ENCODE data around the gene FOXN1.

FOXN1 gene

DNA sequence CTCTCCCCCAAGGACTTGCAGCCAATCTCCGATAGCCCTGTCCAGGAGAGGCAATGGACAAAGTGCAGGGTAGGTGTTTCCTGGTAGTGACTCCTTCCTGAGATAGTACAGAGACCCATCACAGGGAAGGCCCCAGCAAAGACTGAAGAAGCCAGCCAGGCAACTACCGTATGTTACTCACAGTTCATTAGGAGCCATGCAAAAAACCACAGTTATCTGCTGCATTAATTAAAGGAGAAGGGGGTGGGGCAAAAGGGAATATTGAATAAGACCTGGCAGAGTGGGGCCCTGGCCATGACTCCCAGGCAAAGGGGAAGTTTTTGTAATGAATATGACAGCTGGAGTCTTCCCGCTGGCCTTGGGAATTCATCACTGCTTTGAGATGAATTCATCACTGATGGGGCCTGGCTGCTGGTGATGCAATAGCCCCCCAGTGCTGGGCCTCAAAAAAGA lies 35.2 kb upstream of the FOXN1 start:
- H3K27me3 ChIP-seq (ENCODE audit: control insufficient read depth, insufficient read depth, low read length), result peaks cover 78% of the 10 kb centered on the region

DNA sequence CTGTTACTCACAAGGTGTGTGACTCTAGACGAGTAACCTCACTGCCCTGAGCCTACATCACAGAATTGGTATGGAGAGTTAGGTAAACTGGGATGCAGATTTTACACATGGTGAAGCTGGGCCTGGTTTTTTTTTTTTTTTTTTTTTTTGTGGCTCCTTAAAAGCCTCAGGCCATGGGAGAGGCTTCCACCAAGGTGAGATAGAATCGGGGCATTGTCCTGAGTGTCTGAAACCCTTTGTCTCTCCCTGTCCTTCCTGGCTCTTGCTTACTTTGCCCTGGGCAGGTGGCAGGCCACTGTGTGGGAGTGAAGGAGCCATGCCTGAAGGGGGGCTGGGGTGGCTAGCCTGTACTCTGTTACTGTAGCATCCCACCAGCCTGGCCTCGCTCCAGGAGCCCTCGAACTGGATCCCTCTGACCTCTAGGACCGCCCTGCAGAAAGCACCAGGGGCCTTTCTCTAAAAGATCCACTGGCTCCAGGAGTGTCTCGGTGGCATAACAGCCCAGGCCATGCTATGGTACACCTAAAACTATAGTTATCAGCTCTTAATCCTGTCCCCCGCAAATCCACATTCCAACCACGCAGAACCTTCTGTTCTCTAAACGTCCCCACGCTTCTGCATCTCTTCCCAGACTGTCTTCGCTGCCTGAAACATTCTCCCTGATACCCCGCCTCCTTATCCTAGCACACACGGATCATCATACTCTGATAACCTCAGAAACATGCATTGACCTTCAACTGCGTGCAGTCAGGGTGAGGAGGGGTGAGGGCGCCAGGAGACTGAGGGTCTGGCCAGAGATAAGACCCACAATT lies 34.4 kb upstream of the FOXN1 start:
- Histone ChIP-seq H3K4me1 (ENCODE audit: control insufficient read depth, insufficient read depth, low read length) (no peaks in the 10 kb centered on the region), H3K9me3 (replicated peaks; ENCODE audit: low read length) (no peaks in the 10 kb centered on the region), H3K36me3 (ENCODE audit: insufficient read depth, low read length) (no peaks in the 10 kb centered on the region), H3K4me2 (ENCODE audit: low read length) (no peak overlapping the region), H3K4me3 (ENCODE audit: low read length) (no peak overlapping the region), H3K9ac (ENCODE audit: low read depth, low read length) (no peak overlapping the region), H3K27me3 (ENCODE audit: control insufficient read depth, insufficient read depth, low read length) (peaks cover 78% of the 10 kb centered on the region)

More for the DNA sequence above, 35.2 kb upstream of the FOXN1 start:
- no peak overlapping the region for H3K4me3 ChIP-seq (ENCODE audit: low read length)
- no peak overlapping the region for H3K9ac ChIP-seq (ENCODE audit: low read depth, low read length)
- no peaks in the 10 kb centered on the region for H3K9me3 ChIP-seq (replicated peaks; ENCODE audit: low read length)
- no peaks in the 10 kb centered on the region for H3K36me3 ChIP-seq (ENCODE audit: insufficient read depth, low read length)
- no peaks in the 10 kb centered on the region for H3K4me1 ChIP-seq (ENCODE audit: control insufficient read depth, insufficient read depth, low read length)
- no peak overlapping the region for H3K4me2 ChIP-seq (ENCODE audit: low read length)

DNA sequence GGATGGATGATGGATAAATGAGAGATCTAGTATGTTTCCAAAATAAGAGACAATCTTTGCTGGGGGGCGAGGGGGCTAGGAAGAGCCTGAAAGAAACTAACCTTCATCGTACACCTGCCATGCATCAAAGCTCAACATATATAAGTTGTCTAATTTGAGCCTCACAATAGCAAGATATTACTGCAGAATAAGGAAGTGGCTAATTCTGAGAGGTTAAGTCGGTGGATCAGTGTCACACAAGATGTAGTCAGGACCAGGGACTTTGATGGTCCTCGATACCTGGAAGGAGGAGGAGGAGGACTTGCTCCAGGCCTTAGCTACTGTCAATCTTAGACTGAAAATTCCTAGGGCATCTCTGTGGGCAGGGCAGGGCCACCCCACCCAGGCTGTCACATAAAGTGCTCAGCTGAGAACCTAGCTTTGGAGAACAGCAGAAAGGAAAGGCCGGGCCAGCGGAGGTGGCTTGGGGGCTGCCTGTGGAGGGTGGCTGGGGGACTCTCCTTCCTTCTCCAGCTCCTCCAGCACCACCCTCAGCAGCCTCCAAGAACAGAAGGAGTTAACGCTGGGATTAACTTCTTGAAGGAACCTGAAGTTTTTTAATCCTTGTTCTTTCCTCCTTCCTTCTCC lies 33.2 kb upstream of the FOXN1 start:
- H3K9ac ChIP-seq (ENCODE audit: low read depth, low read length), result no peak overlapping the region
- H3K27me3 ChIP-seq (ENCODE audit: control insufficient read depth, insufficient read depth, low read length), result peaks cover 73% of the 10 kb centered on the region
- H3K4me2 ChIP-seq (ENCODE audit: low read length), result no peak overlapping the region
- H3K4me1 ChIP-seq (ENCODE audit: control insufficient read depth, insufficient read depth, low read length), result no peaks in the 10 kb centered on the region
- H3K9me3 ChIP-seq (replicated peaks; ENCODE audit: low read length), result no peaks in the 10 kb centered on the region
- H3K4me3 ChIP-seq (ENCODE audit: low read length), result no peak overlapping the region
- H3K36me3 ChIP-seq (ENCODE audit: insufficient read depth, low read length), result no peaks in the 10 kb centered on the region

DNA sequence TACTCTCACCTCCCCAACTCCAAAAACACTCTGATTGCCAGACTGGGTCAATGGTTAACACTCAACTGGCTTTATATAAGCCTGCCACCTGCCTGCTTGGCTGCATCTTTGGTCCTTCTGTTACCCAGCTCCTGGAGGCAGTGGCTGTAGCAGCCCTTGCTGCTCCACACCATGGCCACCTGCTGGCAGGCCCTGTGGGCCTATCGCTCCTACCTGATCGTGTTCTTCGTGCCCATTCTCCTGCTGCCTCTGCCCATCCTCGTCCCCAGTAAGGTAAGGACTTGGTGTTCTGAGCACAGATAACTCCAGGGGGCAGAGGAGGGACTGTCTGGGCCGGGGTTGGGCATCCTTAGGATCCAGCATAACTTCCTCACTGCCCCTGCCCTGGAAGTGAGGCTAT lies 32.6 kb upstream of the FOXN1 start, which contains the start of gene SLC13A2:
Gene SLC13A2, plus strand, starts transcription at position 103 of the 400 bp plus-strand sequence. Its CDS starts 69 bp downstream, at position 172.
- Histone ChIP-seq H3K9ac (ENCODE audit: low read depth, low read length) (no peak within 1 kb of the TSS), H3K9me3 (replicated peaks; ENCODE audit: low read length) (no peaks in the 10 kb centered on the region), H3K36me3 (ENCODE audit: insufficient read depth, low read length) (no peaks in the 10 kb centered on the region), H3K4me2 (ENCODE audit: low read length) (no peak within 1 kb of the TSS), H3K27me3 (ENCODE audit: control insufficient read depth, insufficient read depth, low read length) (peaks cover 72% of the 10 kb centered on the region), H3K4me3 (ENCODE audit: low read length) (no peak within 1 kb of the TSS), H3K4me1 (ENCODE audit: control insufficient read depth, insufficient read depth, low read length) (no peaks in the 10 kb centered on the region)

DNA sequence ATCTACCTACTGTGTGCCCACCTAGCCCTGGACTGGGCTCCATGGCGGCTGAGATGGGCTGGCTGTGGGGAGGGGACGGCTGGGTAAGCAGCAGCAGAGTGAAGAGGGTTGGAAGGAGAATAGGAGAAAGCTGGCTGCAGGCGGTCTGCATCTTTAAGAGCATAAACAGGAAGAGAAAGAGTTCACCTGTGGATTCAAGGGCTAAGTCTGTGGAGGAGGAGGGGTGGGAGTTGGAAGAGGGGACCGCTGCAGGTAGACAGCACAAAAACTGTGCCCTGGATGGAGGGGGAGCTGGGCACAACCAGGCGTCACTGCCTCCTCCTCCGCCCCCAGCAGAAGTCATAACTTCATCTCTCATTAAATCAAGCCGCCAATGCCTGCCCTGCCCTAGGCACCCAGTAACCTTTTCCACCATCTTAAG lies 32.0 kb upstream of the FOXN1 start:
- peaks cover 66% of the 10 kb centered on the region for H3K27me3 ChIP-seq (ENCODE audit: control insufficient read depth, insufficient read depth, low read length)
- no peak overlapping the region for H3K4me2 ChIP-seq (ENCODE audit: low read length)
- H3K4me3 ChIP-seq (ENCODE audit: low read length), result no peak overlapping the region
- no peaks in the 10 kb centered on the region for H3K36me3 ChIP-seq (ENCODE audit: insufficient read depth, low read length)
- H3K9ac ChIP-seq (ENCODE audit: low read depth, low read length), result no peak overlapping the region
- no peaks in the 10 kb centered on the region for H3K4me1 ChIP-seq (ENCODE audit: control insufficient read depth, insufficient read depth, low read length)
- H3K9me3 ChIP-seq (replicated peaks; ENCODE audit: low read length), result no peaks in the 10 kb centered on the region

DNA sequence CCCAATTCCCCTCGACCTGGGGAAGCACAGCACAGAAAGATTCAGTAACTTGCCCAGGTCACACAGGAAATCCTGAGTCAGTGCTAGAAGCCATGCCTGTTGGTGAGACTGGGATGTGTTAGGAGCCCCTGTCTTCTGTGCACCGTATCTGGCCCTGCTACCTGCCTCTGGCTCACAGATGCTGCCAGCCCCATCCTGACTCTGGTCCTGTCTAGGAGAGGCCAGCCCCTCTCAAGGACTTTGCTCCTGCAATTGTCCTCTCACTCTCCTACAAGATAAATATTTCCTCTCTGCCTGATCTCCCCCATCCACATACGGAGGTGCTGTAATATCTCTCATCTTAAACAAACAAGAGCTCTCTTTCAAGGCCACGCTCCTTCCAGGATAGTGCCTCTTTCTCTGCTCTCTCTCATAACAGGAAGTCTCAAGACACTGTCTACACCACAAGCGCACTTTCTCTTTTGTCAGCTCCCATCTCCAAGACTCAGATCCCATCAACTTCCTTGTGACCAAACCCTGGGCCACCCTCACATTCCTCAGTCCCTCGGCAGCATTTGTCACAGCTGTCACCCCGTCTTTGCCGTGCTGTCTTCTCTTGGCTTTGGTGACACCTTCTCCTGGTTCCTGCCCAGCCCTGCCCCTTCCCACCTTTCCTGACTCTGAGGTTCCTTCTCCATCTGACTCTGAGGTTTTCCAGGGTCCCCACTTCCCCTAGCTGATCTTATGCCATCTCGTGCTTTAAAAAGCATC lies 30.8 kb upstream of the FOXN1 start:
- Histone ChIP-seq H3K36me3 (ENCODE audit: insufficient read depth, low read length) (no peaks in the 10 kb centered on the region), H3K4me1 (ENCODE audit: control insufficient read depth, insufficient read depth, low read length) (no peaks in the 10 kb centered on the region), H3K9ac (ENCODE audit: low read depth, low read length) (no peak overlapping the region), H3K9me3 (replicated peaks; ENCODE audit: low read length) (no peaks in the 10 kb centered on the region), H3K27me3 (ENCODE audit: control insufficient read depth, insufficient read depth, low read length) (peaks cover 57% of the 10 kb centered on the region), H3K4me2 (ENCODE audit: low read length) (no peak overlapping the region), H3K4me3 (ENCODE audit: low read length) (no peak overlapping the region)

DNA sequence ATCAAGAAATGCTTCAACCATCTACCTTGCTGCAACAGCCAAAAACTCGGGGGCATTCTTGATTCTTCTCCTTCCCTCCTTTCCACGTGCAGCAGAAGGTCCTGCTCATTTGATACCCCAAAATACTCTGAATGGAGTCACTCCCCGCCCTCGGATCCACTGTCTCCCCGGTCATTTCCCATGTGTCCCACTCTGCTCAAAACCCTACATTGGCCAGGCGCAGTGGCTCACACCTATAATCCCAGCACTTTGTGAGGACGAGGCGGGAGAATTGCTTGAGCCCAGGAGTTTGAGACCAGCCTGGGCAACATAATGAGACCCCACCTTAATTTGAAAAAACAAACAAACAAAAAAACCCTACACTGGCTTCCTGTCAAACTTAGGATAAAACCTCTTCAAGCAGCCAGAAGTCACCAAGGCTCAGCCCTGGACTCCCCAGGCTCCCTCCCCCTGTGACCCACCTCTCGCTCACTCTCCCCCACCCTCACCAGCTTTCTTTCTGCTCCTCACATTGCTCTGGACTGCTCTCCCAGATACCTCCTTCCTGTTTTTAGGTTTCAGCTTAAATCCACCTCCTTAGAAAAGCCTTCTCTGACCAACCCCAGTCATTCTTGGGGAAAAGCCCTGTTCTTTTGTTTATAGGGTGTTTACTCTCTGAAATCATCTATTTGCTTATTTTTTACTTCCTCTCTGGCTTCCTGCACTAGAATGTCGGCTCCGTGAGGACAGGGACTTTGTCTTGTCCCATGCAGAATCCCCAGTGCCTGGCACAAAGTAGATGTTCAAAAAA lies 29.9 kb upstream of the FOXN1 start:
- no peak overlapping the region for H3K4me3 ChIP-seq (ENCODE audit: low read length)
- H3K36me3 ChIP-seq (ENCODE audit: insufficient read depth, low read length), result no peaks in the 10 kb centered on the region

DNA sequence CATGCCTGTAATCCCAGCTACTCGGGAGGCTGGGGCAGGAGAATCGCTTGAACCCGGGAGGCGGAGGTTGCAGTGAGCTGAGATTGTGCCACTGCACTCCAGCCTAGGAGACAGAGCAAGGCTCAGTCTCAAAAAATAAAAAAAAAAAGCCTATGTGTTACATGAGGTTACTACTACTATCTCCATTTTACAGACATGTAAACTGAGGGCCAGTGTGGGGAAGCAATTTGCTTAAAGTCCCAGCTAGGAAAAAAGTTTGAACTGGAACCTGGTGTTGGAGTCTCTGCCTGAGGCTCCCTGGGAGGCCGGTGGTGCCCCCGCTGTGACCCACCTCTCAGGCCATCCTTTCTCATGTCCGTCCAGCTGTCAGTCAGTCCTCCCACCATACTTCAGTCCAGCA lies 28.2 kb upstream of the FOXN1 start:
- no peaks in the 10 kb centered on the region for H3K9me3 ChIP-seq (replicated peaks; ENCODE audit: low read length)
- no peaks in the 10 kb centered on the region for H3K36me3 ChIP-seq (ENCODE audit: insufficient read depth, low read length)
- H3K4me2 ChIP-seq (ENCODE audit: low read length), result no peak overlapping the region
- H3K4me3 ChIP-seq (ENCODE audit: low read length), result no peak overlapping the region
- no peaks in the 10 kb centered on the region for H3K4me1 ChIP-seq (ENCODE audit: control insufficient read depth, insufficient read depth, low read length)
- no peak overlapping the region for H3K9ac ChIP-seq (ENCODE audit: low read depth, low read length)
- H3K27me3 ChIP-seq (ENCODE audit: control insufficient read depth, insufficient read depth, low read length), result peaks cover 49% of the 10 kb centered on the region

More for the DNA sequence above, 29.9 kb upstream of the FOXN1 start:
- no peak overlapping the region for H3K4me2 ChIP-seq (ENCODE audit: low read length)
- peaks cover 55% of the 10 kb centered on the region for H3K27me3 ChIP-seq (ENCODE audit: control insufficient read depth, insufficient read depth, low read length)
- H3K9me3 ChIP-seq (replicated peaks; ENCODE audit: low read length), result no peaks in the 10 kb centered on the region
- H3K9ac ChIP-seq (ENCODE audit: low read depth, low read length), result no peak overlapping the region
- H3K4me1 ChIP-seq (ENCODE audit: control insufficient read depth, insufficient read depth, low read length), result no peaks in the 10 kb centered on the region

DNA sequence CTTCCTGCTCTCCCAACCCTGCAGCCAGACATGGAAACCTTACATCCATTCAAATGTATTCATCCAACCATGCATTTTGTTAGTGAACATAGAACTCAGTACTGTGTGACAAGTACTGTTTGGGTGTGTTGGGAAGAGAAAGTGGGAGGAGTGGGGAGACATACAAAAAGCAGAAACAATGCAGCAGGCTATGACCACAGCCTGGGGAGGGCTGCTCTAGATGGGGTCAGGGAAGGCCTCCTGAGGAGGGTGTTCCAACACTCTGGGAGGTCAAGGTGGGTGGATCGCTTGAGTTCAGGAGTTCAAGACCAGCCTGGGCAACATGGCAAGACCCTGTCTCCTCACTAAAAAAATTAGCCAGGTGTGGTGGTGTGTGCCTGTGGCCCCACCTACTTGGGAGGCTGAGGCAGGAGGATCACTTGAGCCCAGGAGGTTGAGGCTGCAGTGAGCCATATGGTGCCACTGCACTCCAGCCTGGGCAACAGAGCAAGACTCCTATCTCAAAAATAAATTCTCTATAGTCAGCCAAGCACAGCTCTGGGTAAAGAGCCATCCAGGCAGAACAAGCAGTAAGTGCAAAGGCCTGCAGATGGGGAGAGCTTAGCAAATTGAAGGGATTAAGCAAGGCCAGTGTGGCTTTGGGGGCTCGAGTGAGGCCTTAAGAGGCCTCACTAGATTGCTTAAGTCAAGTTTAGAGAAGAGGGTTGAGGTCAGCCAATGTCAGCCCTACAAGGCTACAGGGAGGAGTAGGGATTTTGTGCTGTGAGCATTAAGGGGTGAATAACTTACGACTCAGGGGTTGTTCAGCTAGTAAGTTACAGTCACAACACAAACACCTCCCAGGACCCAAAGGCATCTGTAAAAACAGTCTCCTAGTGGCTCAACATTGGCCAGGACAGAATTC lies 27.2 kb upstream of the FOXN1 start:
- H3K4me2 ChIP-seq (ENCODE audit: low read length), result no peak overlapping the region
- H3K4me3 ChIP-seq (ENCODE audit: low read length), result no peak overlapping the region
- H3K27me3 ChIP-seq (ENCODE audit: control insufficient read depth, insufficient read depth, low read length), result peaks cover 48% of the 10 kb centered on the region
- no peak overlapping the region for H3K9ac ChIP-seq (ENCODE audit: low read depth, low read length)
- H3K36me3 ChIP-seq (ENCODE audit: insufficient read depth, low read length), result no peaks in the 10 kb centered on the region
- H3K9me3 ChIP-seq (replicated peaks; ENCODE audit: low read length), result no peaks in the 10 kb centered on the region
- no peaks in the 10 kb centered on the region for H3K4me1 ChIP-seq (ENCODE audit: control insufficient read depth, insufficient read depth, low read length)

DNA sequence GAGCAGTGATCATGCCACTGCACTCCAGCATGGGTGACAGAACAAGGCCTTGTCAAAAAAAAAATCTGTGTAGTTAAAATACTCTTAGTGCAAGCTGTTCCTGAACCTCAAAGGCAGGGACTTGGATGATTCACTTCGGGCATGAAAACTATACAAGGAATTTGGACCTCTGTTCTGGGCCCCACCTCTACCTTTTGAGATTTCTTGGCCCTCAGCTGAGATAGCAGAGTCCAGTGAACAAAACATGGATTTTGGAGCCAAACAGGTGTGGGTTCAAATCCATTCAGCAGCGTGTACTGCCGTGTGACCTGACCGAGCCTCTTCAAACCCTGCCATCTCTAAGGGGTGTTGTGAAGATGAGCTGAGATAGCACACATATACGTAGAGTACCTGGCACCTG lies 25.9 kb upstream of the FOXN1 start:
- Histone ChIP-seq H3K4me3 (ENCODE audit: low read length) (no peak overlapping the region), H3K27me3 (ENCODE audit: control insufficient read depth, insufficient read depth, low read length) (peaks cover 49% of the 10 kb centered on the region), H3K36me3 (ENCODE audit: insufficient read depth, low read length) (no peaks in the 10 kb centered on the region), H3K4me1 (ENCODE audit: control insufficient read depth, insufficient read depth, low read length) (no peaks in the 10 kb centered on the region), H3K9ac (ENCODE audit: low read depth, low read length) (no peak overlapping the region), H3K4me2 (ENCODE audit: low read length) (no peak overlapping the region), H3K9me3 (replicated peaks; ENCODE audit: low read length) (no peaks in the 10 kb centered on the region)
